ENCODE measurements around the gene PEX11A. TPM values are rescaled to one million over a fixed set of nuclear protein-coding genes. Genes with fewer than 3 reads are reported as not detected.

Gene PEX11A
- total RNA-seq, 1 experiment from 2014 or later: 6.2 TPM

GRCh38 chr15:89674526-89674925, 16.0 kb downstream of the PEX11A start:
- Histone ChIP-seq H3K27ac (ENCODE audit: low read length) (no peak overlapping the region), H3K4me1 (ENCODE audit: control insufficient read depth, insufficient read depth, low read length) (0 out of 2 replicates have a peak, but pooled peaks cover under 1% of the 10 kb centered on the region), H3K27me3 (ENCODE audit: control insufficient read depth, insufficient read depth, low read length) (no peaks in the 10 kb centered on the region), H3K9me3 (ENCODE audit: control insufficient read depth, insufficient read depth, low read depth, low read length) (no peaks in the 10 kb centered on the region), H3K4me3 (ENCODE audit: low read depth in 2 of 2, low read length in 2 of 2) (no peak overlapping the region), H3K36me3 (ENCODE audit: control insufficient read depth, insufficient read depth, low read length) (no peaks in the 10 kb centered on the region)
- intact Hi-C loops (cut with micrococcal nuclease; ENCODE audit: unreplicated experiment) (no loop called here), in situ Hi-C loops (cut with HindIII; ENCODE audit: low pct_unique_long_range_greater_than_20kb, low sequenced_read_pairs) (no loop called here)
- ChIA-PET POLR2A (interaction anchor here (0.7 kb wide), 1 partner anchor 177 kb away, joined by 5 read pairs; no protein-coding TSS in a partner anchor), CTCF (interaction anchor here (0.8 kb wide), 1 partner anchor 200 kb away, joined by 4 read pairs; no protein-coding TSS in a partner anchor)
- DNase-seq (ENCODE audit: low read depth, low spot score) (no peak), ATAC-seq (no peak)
- no TSS peak for BruUV-seq (replicated peaks)
- no peak for TF ChIP-seq REST (IDR thresholded peaks at IDR 0.05; ENCODE audit: insufficient read depth in 1 of 2, low read depth in 2 of 2, low read length in 1 of 2)

DNA sequence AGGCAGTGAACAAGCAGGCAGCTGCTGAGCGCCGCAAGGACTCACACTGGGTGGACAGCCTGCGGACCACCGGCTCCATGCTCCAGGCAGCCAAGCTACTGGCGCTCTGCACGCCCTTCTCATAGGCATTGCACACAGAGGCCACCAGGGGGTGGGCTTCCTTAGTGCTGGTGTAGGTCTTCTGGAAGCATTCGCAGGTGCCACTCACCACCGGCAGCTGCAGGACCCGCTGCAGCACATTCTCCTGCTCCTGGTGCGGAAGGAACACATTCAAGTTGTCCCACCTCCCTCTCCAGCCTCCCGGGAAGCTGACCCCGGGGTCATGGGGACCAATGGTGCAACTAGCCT, 17.4 kb downstream of the PEX11A start:
- Histone ChIP-seq H3K27me3 (ENCODE audit: control insufficient read depth, insufficient read depth, low read length) (no peaks in the 10 kb centered on the region), H3K36me3 (ENCODE audit: control insufficient read depth, insufficient read depth, low read length) (no peaks in the 10 kb centered on the region), H3K9me3 (ENCODE audit: control insufficient read depth, insufficient read depth, low read depth, low read length) (no peaks in the 10 kb centered on the region), H3K4me1 (ENCODE audit: control insufficient read depth, insufficient read depth, low read length) (no peaks in the 10 kb centered on the region), H3K27ac (ENCODE audit: low read length) (no peak overlapping the region), H3K4me3 (ENCODE audit: low read depth in 2 of 2, low read length in 2 of 2) (no peak overlapping the region)
- DNase-seq (ENCODE audit: low read depth, low spot score): no peak
- in situ Hi-C loops (cut with HindIII; ENCODE audit: low pct_unique_long_range_greater_than_20kb, low sequenced_read_pairs): no loop called here
- ChIA-PET CTCF (interaction anchor here (1.3 kb wide), 1 partner anchor 29 kb away, joined by 3 read pairs; no protein-coding TSS in a partner anchor), POLR2A (no interaction called here)
- ATAC-seq: peak; percentile 59
- TF ChIP-seq, protein P1, sequence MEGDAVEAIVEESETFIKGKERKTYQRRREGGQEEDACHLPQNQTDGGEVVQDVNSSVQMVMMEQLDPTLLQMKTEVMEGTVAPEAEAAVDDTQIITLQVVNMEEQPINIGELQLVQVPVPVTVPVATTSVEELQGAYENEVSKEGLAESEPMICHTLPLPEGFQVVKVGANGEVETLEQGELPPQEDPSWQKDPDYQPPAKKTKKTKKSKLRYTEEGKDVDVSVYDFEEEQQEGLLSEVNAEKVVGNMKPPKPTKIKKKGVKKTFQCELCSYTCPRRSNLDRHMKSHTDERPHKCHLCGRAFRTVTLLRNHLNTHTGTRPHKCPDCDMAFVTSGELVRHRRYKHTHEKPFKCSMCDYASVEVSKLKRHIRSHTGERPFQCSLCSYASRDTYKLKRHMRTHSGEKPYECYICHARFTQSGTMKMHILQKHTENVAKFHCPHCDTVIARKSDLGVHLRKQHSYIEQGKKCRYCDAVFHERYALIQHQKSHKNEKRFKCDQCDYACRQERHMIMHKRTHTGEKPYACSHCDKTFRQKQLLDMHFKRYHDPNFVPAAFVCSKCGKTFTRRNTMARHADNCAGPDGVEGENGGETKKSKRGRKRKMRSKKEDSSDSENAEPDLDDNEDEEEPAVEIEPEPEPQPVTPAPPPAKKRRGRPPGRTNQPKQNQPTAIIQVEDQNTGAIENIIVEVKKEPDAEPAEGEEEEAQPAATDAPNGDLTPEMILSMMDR (IDR thresholded peaks at IDR 0.05): peak; percentile 72
- TF ChIP-seq POLR2AphosphoS5 (IDR thresholded peaks at IDR 0.05; ENCODE audit: low read depth, low read length) (no peak), SIN3A (IDR thresholded peaks at IDR 0.05; ENCODE audit: borderline replicate concordance, insufficient read depth, low read depth, low read length) (no peak), REST (IDR thresholded peaks at IDR 0.05; ENCODE audit: insufficient read depth in 1 of 2, low read depth in 2 of 2, low read length in 1 of 2) (no peak), TCF7L2 (IDR thresholded peaks at IDR 0.05; ENCODE audit: low read depth, low read length) (no peak)
- intact Hi-C loops (cut with micrococcal nuclease; ENCODE audit: unreplicated experiment): no loop called here
- no TSS peak for BruUV-seq (replicated peaks)

Data from Panc1 (cell line).